HG03159 (cell line): ENCODE measurements around the gene GOLGA5.
"Not testable (repeated sequence)": the region's sequence is repeated elsewhere in the genome, so short reads cannot be mapped to it uniquely, and the experiment has no call there.

Experiments
- ATAC-seq: cut with Tn5 transposase; IDR thresholded peaks from one replicate; pipeline ENCODE4 v1.9.1; 2021; ENCODE audit warnings: mild to moderate bottlenecking, moderate library complexity; ENCODE audit not compliant: unreplicated experiment

Gene GOLGA5

GRCh38 chr14:92775292-92775691 lies 18.8 kb upstream of the GOLGA5 start:
- peak; percentile 92 for ATAC-seq

GRCh38 chr14:92778868-92779565 lies 15.1 kb upstream of the GOLGA5 start:
- ATAC-seq = not testable (repeated sequence)

GRCh38 chr14:92780444-92781232 lies 13.5 kb upstream of the GOLGA5 start:
- no peak for ATAC-seq

- ATAC-seq = no peak
These were observed 12.8 kb upstream of the GOLGA5 start for GRCh38 chr14:92781350-92781749.

GRCh38 chr14:92783813-92784431 lies 10.2 kb upstream of the GOLGA5 start:
- ATAC-seq = no peak

- no peak for ATAC-seq
These were observed 8.3 kb upstream of the GOLGA5 start for GRCh38 chr14:92785667-92786426.

- ATAC-seq = no peak
These were observed 7.7 kb upstream of the GOLGA5 start for GRCh38 chr14:92786427-92786756.

GRCh38 chr14:92787554-92787953 lies 6.6 kb upstream of the GOLGA5 start:
- ATAC-seq = no peak

GRCh38 chr14:92789457-92790089 lies 4.5 kb upstream of the GOLGA5 start:
- no peak for ATAC-seq

GRCh38 chr14:92792885-92793284 lies 1.2 kb upstream of the GOLGA5 start:
- no peak for ATAC-seq

GRCh38 chr14:92794547-92794941 lies 439 bp downstream of the GOLGA5 start:
- ATAC-seq = no peak

- no peak for ATAC-seq
These were observed 856 bp downstream of the GOLGA5 start for GRCh38 chr14:92794961-92795360.

GRCh38 chr14:92797935-92798653 lies 4.0 kb downstream of the GOLGA5 start:
- ATAC-seq = no peak

GRCh38 chr14:92798811-92799210 lies 4.7 kb downstream of the GOLGA5 start:
- ATAC-seq = no peak

- ATAC-seq = no peak
These were observed 5.9 kb downstream of the GOLGA5 start for GRCh38 chr14:92800012-92800411.

- ATAC-seq = no peak
These were observed 6.4 kb downstream of the GOLGA5 start for GRCh38 chr14:92800525-92800924.

GRCh38 chr14:92801917-92802316 lies 7.8 kb downstream of the GOLGA5 start:
- no peak for ATAC-seq

GRCh38 chr14:92802678-92803077 lies 8.6 kb downstream of the GOLGA5 start:
- ATAC-seq = no peak

- ATAC-seq = no peak
These were observed 19.1 kb downstream of the GOLGA5 start for GRCh38 chr14:92813201-92813600.

GRCh38 chr14:92819011-92819597 lies 25.0 kb downstream of the GOLGA5 start:
- ATAC-seq = no peak
